IMR-90 (cell line): ENCODE results near the gene PAK6. TPM values are rescaled to one million over a fixed set of nuclear protein-coding genes. Genes with fewer than 3 reads are reported as not detected.

ENCODE experiments used
- ATAC-seq: fragments of 200-7000 bp; cut with Tn5 transposase; 2 replicates; pipeline ENCODE4 v1.9.1; 2020; ENCODE audit warnings: low read depth, mild to moderate bottlenecking, moderate library complexity
- BruUV-seq: library from RNA; stranded (reverse); fragments of 400-500 nt; replicated peaks from 2 replicates; lab custom pipeline; 2021; lab: Mats Ljungman, UMichigan
- CTCF ChIA-PET: fragments of 300-600 bp; formaldehyde crosslinking; extraction: SDS; loops from one replicate; lab custom pipeline; 2021; ENCODE audit warnings: antibody characterized with exemption; lab: Yijun Ruan, JAX
- POLR2A ChIA-PET: fragments of 300-600 bp; sonication (Branson Sonifier 250); formaldehyde crosslinking; loops from one replicate; lab custom pipeline; 2022; ENCODE audit warnings: antibody characterized with exemption; ENCODE audit not compliant: unreplicated experiment; lab: Charles Lee
- DNase-seq: peaks from one replicate; pipeline ENCODE4 v3.0.0; 2013
- H2AFZ ChIP-seq: replicated peaks from 2 replicates; pipeline ENCODE3; 2013; ENCODE audit warnings: low read length, mild to moderate bottlenecking; ENCODE audit not compliant: poor library complexity
- H2AK5ac ChIP-seq: 2 replicates; pipeline ENCODE4 v1.6.1; 2013; ENCODE audit warnings: low read depth, low read length, inconsistent platforms
- H2AK9ac ChIP-seq: replicated peaks from 2 replicates; pipeline ENCODE3; 2013; ENCODE audit warnings: mild to moderate bottlenecking, low read depth, low read length, moderate library complexity; ENCODE audit not compliant: poor library complexity
- H2BK120ac ChIP-seq: 2 replicates; pipeline ENCODE4 v1.6.1; 2013; ENCODE audit warnings: low read depth, low read length, inconsistent platforms
- H2BK15ac ChIP-seq: 3 replicates; pipeline ENCODE4 v1.6.1; 2013; ENCODE audit warnings: low read depth, low read length, inconsistent platforms
- H2BK20ac ChIP-seq: 2 replicates; pipeline ENCODE4 v1.6.1; 2013; ENCODE audit warnings: low read depth, mild to moderate bottlenecking, inconsistent platforms, low read length, moderate library complexity
- H2BK5ac ChIP-seq: 2 replicates; pipeline ENCODE4 v1.6.1; 2013; ENCODE audit warnings: mild to moderate bottlenecking, low read depth, low read length, inconsistent platforms; ENCODE audit not compliant: poor library complexity, severe bottlenecking
- H3K14ac ChIP-seq: replicated peaks from 2 replicates; pipeline ENCODE4 v1.6.1; 2013; ENCODE audit warnings: low read depth, low read length, inconsistent platforms
- H3K18ac ChIP-seq: 2 replicates; pipeline ENCODE4 v1.6.1; 2013; ENCODE audit warnings: low read depth, low read length, control low read depth
- H3K23ac ChIP-seq: 2 replicates; pipeline ENCODE4 v1.6.1; 2013; ENCODE audit warnings: low read depth, low read length, inconsistent platforms
- H3K27ac ChIP-seq: 2 replicates; pipeline ENCODE4 v1.5.1; 2013; ENCODE audit warnings: mild to moderate bottlenecking, control low read depth, low read length; ENCODE audit not compliant: insufficient read depth
- H3K27me3 ChIP-seq: 2 replicates; pipeline ENCODE4 v1.6.1; 2013; ENCODE audit warnings: low read length; ENCODE audit not compliant: control insufficient read depth, insufficient read depth
- H3K36me3 ChIP-seq: 2 replicates; pipeline ENCODE4 v1.6.1; 2013; ENCODE audit warnings: low read length, mixed read lengths; ENCODE audit not compliant: control insufficient read depth, insufficient read depth
- H3K4ac ChIP-seq: 2 replicates; pipeline ENCODE4 v1.6.1; 2013; ENCODE audit warnings: low read depth, low read length, inconsistent platforms
- H3K4me1 ChIP-seq: 2 replicates; pipeline ENCODE4 v1.6.1; 2013; ENCODE audit warnings: low read length, mixed read lengths; ENCODE audit not compliant: control insufficient read depth, insufficient read depth
- H3K4me2 ChIP-seq: 2 replicates; pipeline ENCODE4 v1.6.1; 2013; ENCODE audit warnings: low read depth, mild to moderate bottlenecking, control low read depth, low read length, moderate library complexity
- H3K4me3 ChIP-seq: 2 replicates; pipeline ENCODE4 v1.5.1; 2013; ENCODE audit warnings: low read depth, mild to moderate bottlenecking, control low read depth, low read length, moderate library complexity; ENCODE audit not compliant: insufficient read depth
- H3K56ac ChIP-seq: 2 replicates; pipeline ENCODE4 v1.6.1; 2013; ENCODE audit warnings: low read length, inconsistent platforms; ENCODE audit not compliant: insufficient read depth; ENCODE audit errors: extremely low read depth
- H3K79me1 ChIP-seq, 2 experiments: 2 replicates each; pipeline ENCODE4 v1.6.1; 2013; ENCODE audit warnings: low read length in 2 of 2, inconsistent platforms in 1 of 2, low read depth in 1 of 2
- H3K9ac ChIP-seq: 2 replicates; pipeline ENCODE4 v1.6.1; 2013; ENCODE audit warnings: low read depth, low read length, control low read depth
- H3K9me1 ChIP-seq: 2 replicates; pipeline ENCODE4 v1.6.1; 2013; ENCODE audit warnings: low read length, inconsistent platforms; ENCODE audit not compliant: insufficient read depth
- H3K9me3 ChIP-seq: 2 replicates; pipeline ENCODE4 v1.6.1; 2013; ENCODE audit warnings: low read length; ENCODE audit not compliant: control insufficient read depth, insufficient read depth
- H4K20me1 ChIP-seq: 2 replicates; pipeline ENCODE4 v1.6.1; 2013; ENCODE audit warnings: low read length, inconsistent platforms; ENCODE audit not compliant: insufficient read depth
- H4K5ac ChIP-seq: 2 replicates; pipeline ENCODE4 v1.6.1; 2013; ENCODE audit warnings: mild to moderate bottlenecking, low read depth, low read length, control low read depth
- H4K8ac ChIP-seq, 2 experiments: 2 replicates each; pipeline ENCODE4 v1.6.1; 2013; ENCODE audit warnings: low read depth in 2 of 2, low read length in 2 of 2, control low read depth in 1 of 2, inconsistent platforms in 1 of 2
- H4K91ac ChIP-seq: 2 replicates; pipeline ENCODE4 v1.6.1; 2013; ENCODE audit warnings: low read depth, low read length, inconsistent platforms; ENCODE audit not compliant: insufficient read depth
- MAFK ChIP-seq: IDR thresholded peaks from 2 replicates; pipeline ENCODE4 v1.6.1; 2012; ENCODE audit warnings: low read depth, low read length, improper control_type of control experiment
- RCOR1 ChIP-seq: IDR thresholded peaks from 2 replicates; pipeline ENCODE4 v1.6.1; 2012; ENCODE audit warnings: mild to moderate bottlenecking, low read length, improper control_type of control experiment; ENCODE audit not compliant: insufficient replicate concordance
- WGBS, 2 experiments: methylation state at CpG; one replicate each; pipeline versions ENCODE4 v1.1.5 to v1.1.7; 2013; ENCODE audit warnings: missing lambda C conversion rate in 2 of 2; ENCODE audit not compliant: insufficient read length in 1 of 2; ENCODE audit errors: extremely low coverage in 2 of 2; 5-methylcytosine and 5-hydroxymethylcytosine counted together
- dilution Hi-C: fragments of 300-500 bp; cut with HindIII; formaldehyde crosslinking; loops from one replicate; pipeline ENCODE4 v1.14.3; 2018; ENCODE audit warnings: low sequenced_read_pairs; ENCODE audit not compliant: unreplicated experiment
- in situ Hi-C: fragments of 300-500 bp; cut with MboI; formaldehyde crosslinking; loops from 3 replicates; pipeline ENCODE4 v1.14.3; 2019; ENCODE audit warnings: low sequenced_read_pairs, inconsistent platforms, mixed read lengths
- intact Hi-C: fragments of 100-400 bp; cut with micrococcal nuclease; formaldehyde crosslinking; loops from 2 replicates; pipeline ENCODE4 v1.10.0; 2022
- polyA plus RNA-seq, 3 experiments: library from polyadenylated mRNA; depleted of rRNA; stranded (reverse); fragments of >200 nt; gene quantifications; 2 replicates each; pipeline ENCODE4 v1.2.3, GENCODE V29; 2012; ENCODE audit warnings: low replicate concordance in 1 of 3
- total RNA-seq: library from RNA; depleted of rRNA; stranded (reverse); fragments of >200 nt; gene quantifications from 2 replicates; pipeline ENCODE4 v1.2.3, GENCODE V29; 2012
- TF ChIP-seq, protein P1 (sequence below): fragments of 150-350 bp; IDR thresholded peaks from 2 replicates; pipeline ENCODE4 v1.6.1; 2016; ENCODE audit warnings: low read depth, mild to moderate bottlenecking, low read length, moderate library complexity, borderline replicate concordance

Gene PAK6
- total and polyA plus RNA-seq, 2 of the 4 experiments (the other 2 are of a cell fraction): 0.21 TPM; not detected in 1

DNA sequence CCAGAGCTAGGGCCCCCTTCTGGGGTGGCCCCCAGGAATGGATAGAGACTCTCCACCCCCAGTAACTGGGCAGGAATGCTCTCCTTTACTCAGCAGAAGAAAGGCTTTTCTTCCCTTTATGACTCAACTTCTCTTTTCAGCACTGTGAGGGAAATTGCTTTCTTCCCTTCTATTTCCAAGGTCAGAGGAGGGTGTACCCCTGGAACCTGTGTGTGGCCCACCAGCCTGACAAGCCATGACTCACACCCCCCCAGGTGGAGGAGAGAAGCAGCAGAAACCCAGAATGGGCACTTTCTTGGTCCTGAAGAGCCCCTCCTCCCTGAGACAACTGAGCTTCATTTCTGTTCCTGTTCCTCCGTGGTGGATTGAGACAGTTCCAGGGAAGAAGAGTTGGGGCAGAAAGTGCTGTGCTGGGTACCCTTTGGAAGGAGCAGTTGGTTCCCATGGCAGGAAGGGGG lies 46.7 kb downstream of the PAK6 start:
- Histone ChIP-seq H3K27ac (no peak overlapping the region), H3K27me3 (peaks cover 66% of the 10 kb centered on the region), H3K4ac (no peak overlapping the region), H2AFZ (no peak overlapping the region), H3K9me1 (no peaks in the 10 kb centered on the region), H4K91ac (no peak overlapping the region), H3K79me1 (no peaks in the 10 kb centered on the region), H2BK120ac (no peak overlapping the region), H3K18ac (no peak overlapping the region), H2BK5ac (no peak overlapping the region), H3K4me1 (peaks cover 9% of the 10 kb centered on the region), H2BK15ac (no peak overlapping the region), H3K4me3 (no peak overlapping the region), H4K5ac (no peak overlapping the region), H2AK9ac (no peak overlapping the region), H3K14ac (no peak overlapping the region), H3K9ac (no peak overlapping the region), H2BK20ac (no peak overlapping the region), H3K23ac (no peak overlapping the region), H3K9me3 (no peaks in the 10 kb centered on the region), H3K56ac (no peak overlapping the region), H2AK5ac (no peak overlapping the region), H4K20me1 (no peaks in the 10 kb centered on the region), H3K4me2 (no peak overlapping the region), H4K8ac (no peak overlapping the region), H3K36me3 (no peaks in the 10 kb centered on the region)
- in situ Hi-C loops: no loop called here
- POLR2A ChIA-PET: no interaction called here
- DNase-seq (no peak), ATAC-seq (peak; percentile 35)
- CTCF ChIA-PET: interaction anchor here (1.3 kb wide), 1 partner anchor 68 kb away, joined by 3 read pairs; no protein-coding TSS in a partner anchor
- dilution Hi-C loops: no loop called here
- intact Hi-C loops: no loop called here
- no TSS peak for BruUV-seq
- no CpG with 5 or more reads among the region's 1 CpG for WGBS, 2 experiments
- TF ChIP-seq, protein P1, sequence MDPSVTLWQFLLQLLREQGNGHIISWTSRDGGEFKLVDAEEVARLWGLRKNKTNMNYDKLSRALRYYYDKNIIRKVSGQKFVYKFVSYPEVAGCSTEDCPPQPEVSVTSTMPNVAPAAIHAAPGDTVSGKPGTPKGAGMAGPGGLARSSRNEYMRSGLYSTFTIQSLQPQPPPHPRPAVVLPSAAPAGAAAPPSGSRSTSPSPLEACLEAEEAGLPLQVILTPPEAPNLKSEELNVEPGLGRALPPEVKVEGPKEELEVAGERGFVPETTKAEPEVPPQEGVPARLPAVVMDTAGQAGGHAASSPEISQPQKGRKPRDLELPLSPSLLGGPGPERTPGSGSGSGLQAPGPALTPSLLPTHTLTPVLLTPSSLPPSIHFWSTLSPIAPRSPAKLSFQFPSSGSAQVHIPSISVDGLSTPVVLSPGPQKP: no peak
- TF ChIP-seq MAFK (no peak), RCOR1 (no peak)
